K562 (cell line): ENCODE measurements around the gene EEF1A1. TPM values are rescaled to one million over a fixed set of nuclear protein-coding genes. Genes with fewer than 3 reads are reported as not detected.

Experiments
- CBFA2T2 ChIP-seq: fragments of 450-650 bp; conservative IDR thresholded peaks from 2 replicates; pipeline ENCODE4 v1.6.1; 2017; ENCODE audit warnings: mild to moderate bottlenecking
- CC2D1A ChIP-seq: fragments of 450-650 bp; IDR thresholded peaks from 2 replicates; pipeline ENCODE4 v1.6.1; 2017; ENCODE audit warnings: mild to moderate bottlenecking
- CHAMP1 ChIP-seq: fragments of 450-650 bp; IDR thresholded peaks from 2 replicates; pipeline ENCODE4 v1.6.1; 2016; ENCODE audit warnings: mild to moderate bottlenecking
- CHCHD3 ChIP-seq: fragments of 250-450 bp; sonication (Bioruptor Pico); IDR thresholded peaks from 2 replicates; pipeline ENCODE4 v2.1.2; 2022; ENCODE audit warnings: mild to moderate bottlenecking
- CREB3L1 ChIP-seq: fragments of 450-650 bp; IDR thresholded peaks from 2 replicates; pipeline ENCODE4 v1.6.1; 2014; ENCODE audit warnings: low read depth, mild to moderate bottlenecking, moderate library complexity, borderline replicate concordance
- CTCF ChIP-seq, 3 experiments: IDR thresholded peaks in 2 of 3; conservative IDR thresholded peaks in 1 of 3; 2 replicates each; pipeline ENCODE4 v1.5.1; 2011 to 2012; ENCODE audit warnings: low read length in 3 of 3, mild to moderate bottlenecking in 3 of 3, control low read depth in 2 of 3, improper control_type of control experiment in 1 of 3, inconsistent platforms in 1 of 3, low read depth in 1 of 3, mixed read lengths in 1 of 3, moderate library complexity in 1 of 3; ENCODE audit not compliant: insufficient read depth in 2 of 3
- DLX4 ChIP-seq: fragments of 250-450 bp; sonication (Bioruptor Pico); IDR thresholded peaks from 2 replicates; pipeline ENCODE4 v1.6.1; 2021; ENCODE audit warnings: mild to moderate bottlenecking
- ELF4 ChIP-seq: fragments of 450-650 bp; formaldehyde crosslinking; IDR thresholded peaks from 2 replicates; pipeline ENCODE4 v1.4.0; 2022; ENCODE audit warnings: missing genetic modification characterization
- ETV5 ChIP-seq: sonication (generic); formaldehyde crosslinking; IDR thresholded peaks from 2 replicates; pipeline ENCODE4 v1.4.0; 2020; ENCODE audit warnings: low read depth, mild to moderate bottlenecking, missing genetic modification reagents
- GABPB2 ChIP-seq: fragments of 250-450 bp; sonication (Bioruptor Pico); conservative IDR thresholded peaks from 2 replicates; pipeline ENCODE4 v1.5.1; 2021; ENCODE audit warnings: mild to moderate bottlenecking
- HDGF ChIP-seq: fragments of 450-650 bp; IDR thresholded peaks from 2 replicates; pipeline ENCODE4 v1.6.1; 2016
- L3MBTL2 ChIP-seq: fragments of 450-650 bp; IDR thresholded peaks from 2 replicates; pipeline ENCODE4 v1.6.1; 2016; ENCODE audit warnings: mild to moderate bottlenecking, moderate library complexity
- LEF1 ChIP-seq: fragments of 450-650 bp; IDR thresholded peaks from 2 replicates; pipeline ENCODE4 v1.6.1; 2016; ENCODE audit warnings: mild to moderate bottlenecking
- MYC ChIP-seq, 2 experiments: fragments of 250-450 bp in 1 of 2; sonication (Bioruptor Pico) in 1 of 2; IDR thresholded peaks; 2 replicates each; pipeline versions ENCODE4 v1.5.1 to v1.6.1; 2012 to 2021; ENCODE audit warnings: low read depth in 2 of 2, borderline replicate concordance in 1 of 2, improper control_type of control experiment in 1 of 2, low read length in 1 of 2, mild to moderate bottlenecking in 1 of 2, moderate library complexity in 1 of 2
- POLR2AphosphoS5 ChIP-seq: IDR thresholded peaks from 2 replicates; pipeline ENCODE4 v1.6.1; 2011; ENCODE audit warnings: mild to moderate bottlenecking, low read depth, low read length, moderate library complexity; ENCODE audit not compliant: control insufficient read depth, insufficient read depth
- POLR3A ChIP-seq: IDR thresholded peaks from 2 replicates; pipeline ENCODE4 v1.6.1; 2011; ENCODE audit warnings: borderline replicate concordance, mild to moderate bottlenecking, moderate library complexity; ENCODE audit not compliant: insufficient read length, insufficient read depth; ENCODE audit errors: extremely low read depth
- SOX6 ChIP-seq: fragments of 450-650 bp; IDR thresholded peaks from 2 replicates; pipeline ENCODE4 v1.6.1; 2014; ENCODE audit warnings: mild to moderate bottlenecking
- STAT5A ChIP-seq: IDR thresholded peaks from 2 replicates; pipeline ENCODE4 v1.6.1; 2012; ENCODE audit warnings: low read length, inconsistent platforms, borderline replicate concordance
- TAF1 ChIP-seq: IDR thresholded peaks from 2 replicates; pipeline ENCODE4 v1.6.1; 2011; ENCODE audit warnings: mild to moderate bottlenecking, low read length, moderate library complexity; ENCODE audit not compliant: insufficient read depth, control insufficient read depth, severe bottlenecking; ENCODE audit errors: extremely low read depth
- ZEB2 ChIP-seq: fragments of 450-650 bp; IDR thresholded peaks from 2 replicates; pipeline ENCODE4 v1.6.1; 2016
- ZFP91 ChIP-seq: sonication (generic); formaldehyde crosslinking; IDR thresholded peaks from 2 replicates; pipeline ENCODE4 v1.8.0; 2022; ENCODE audit warnings: mild to moderate bottlenecking, missing genetic modification reagents
- ZKSCAN1 ChIP-seq: fragments of 150-350 bp; IDR thresholded peaks from 2 replicates; pipeline ENCODE4 v1.6.1; 2016; ENCODE audit warnings: low read depth, low read length
- polyA plus RNA-seq, 8 experiments: library from polyadenylated mRNA; depleted of rRNA in 4 of 8; stranded (reverse) in 5 of 8; unstranded in 3 of 8; fragments of >200 nt; fragmentation: Nextera tagmentation in 2 of 8; fragmentation: Illumina TruSeq in 1 of 8; extraction: Ambion mirVana in 2 of 8; extraction: Trizol in 1 of 8; gene quantifications; 2 replicates each; pipeline versions ENCODE4 v1.2.1 to v1.2.3, GENCODE V29; 2011 to 2014; ENCODE audit warnings: inconsistent platforms in 1 of 8, missing spikeins in 1 of 8
- total RNA-seq, 7 experiments: library from RNA; depleted of rRNA in 6 of 7; stranded (reverse); fragments of >200 nt in 6 of 7; fragmentation: Illumina TruSeq in 2 of 7; extraction: Trizol in 2 of 7; gene quantifications; 2 replicates each; pipeline versions ENCODE4 v1.2.1 to v1.2.3, GENCODE V29; 2011 to 2021; ENCODE audit warnings: low replicate concordance in 1 of 7

The EEF1A1 gene
- total and polyA plus RNA-seq, 9 of the 15 experiments (the other 6 are each of a cell fraction or from before 2014, with no cell fraction given), result 6,453 to 17,323 (median 11,082) TPM

- TF ChIP-seq CHAMP1, result peak; percentile 64; the same call in 1 of the 2 replicates
- TF ChIP-seq CHCHD3, result no peak
- no peak for TF ChIP-seq CTCF (IDR thresholded peaks at IDR 0.05 in 2 of 3, conservative IDR thresholded peaks at IDR 0.05 in 1 of 3; ENCODE audit: insufficient read depth in 2 of 3, low read depth in 1 of 3, low read length in 3 of 3)
- no peak for TF ChIP-seq TAF1
- TF ChIP-seq POLR3A, result no peak
- no peak for TF ChIP-seq ZKSCAN1
- TF ChIP-seq CREB3L1, result 0 out of 2 replicates have a peak, but pooled peaks have one; percentile 32
- no peak for TF ChIP-seq ZFP91 (CRISPR knock-in tag)
- TF ChIP-seq HDGF, result no peak
- TF ChIP-seq ZEB2, result peak; percentile 56; the same call in 1 of the 2 replicates
- peak; percentile 86 for TF ChIP-seq CC2D1A
- TF ChIP-seq L3MBTL2, result peak; percentile 82
- TF ChIP-seq STAT5A, result peak; percentile 89
- TF ChIP-seq ETV5 (CRISPR knock-in tag), result no peak
- peak; percentile 59; the same call in 1 of the 2 replicates for TF ChIP-seq LEF1
- no peak for TF ChIP-seq GABPB2 (CRISPR knock-in tag)
- TF ChIP-seq CBFA2T2, result peak; percentile 95
- TF ChIP-seq ELF4 (CRISPR knock-in tag), result no peak
- TF ChIP-seq MYC (IDR thresholded peaks at IDR 0.05; ENCODE audit: low read depth, low read length), result peak; percentile 74
- TF ChIP-seq MYC (CRISPR knock-in tag; IDR thresholded peaks at IDR 0.05; ENCODE audit: borderline replicate concordance, low read depth), result no peak
- TF ChIP-seq SOX6, result peak; percentile 90
- no peak for TF ChIP-seq DLX4
- peak; percentile 95 for TF ChIP-seq POLR2AphosphoS5
These were observed 8.1 kb upstream of the EEF1A1 start (continued) for GRCh38 chr6:73528897-73529296.
